Astrocyte of the spinal cord (primary cell): ENCODE measurements around the gene AHNAK.

Experiments used
- DNase-seq: peaks from one replicate; pipeline ENCODE4 v3.0.0; 2011; ENCODE audit warnings: low read depth, low spot score
- H3K4me3 ChIP-seq: 2 replicates; pipeline ENCODE4 v1.5.1; 2011; ENCODE audit warnings: low read depth, mild to moderate bottlenecking, low read length, moderate library complexity
- CTCF ChIP-seq: IDR thresholded peaks from 2 replicates; pipeline ENCODE4 v1.5.1; 2012; ENCODE audit warnings: low read depth, mild to moderate bottlenecking, low read length, inconsistent platforms
- in situ Hi-C: cut with HindIII; loops from 2 replicates; pipeline ENCODE4 v1.10.0; 2017; ENCODE audit warnings: low sequenced_read_pairs

AHNAK gene

GRCh38 chr11:62542111-62542745 lies 4.4 kb downstream of the AHNAK start:
- no peak for DNase-seq
- no peak for TF ChIP-seq CTCF
- in situ Hi-C loops: no loop called here
- H3K4me3 ChIP-seq: peak overlapping the region; percentile 91

- in situ Hi-C loops: no loop called here
- H3K4me3 ChIP-seq: peak overlapping the region; percentile 6
- no peak for DNase-seq
- no peak for TF ChIP-seq CTCF
Observed at GRCh38 chr11:62540804-62541701, 5.6 kb downstream of the AHNAK start.

GRCh38 chr11:62539238-62539925 lies 7.2 kb downstream of the AHNAK start:
- H3K4me3 ChIP-seq: no peak overlapping the region
- DNase-seq: peak; percentile 94
- in situ Hi-C loops: no loop called here
- no peak for TF ChIP-seq CTCF

GRCh38 chr11:62538470-62539237 lies 8.0 kb downstream of the AHNAK start:
- H3K4me3 ChIP-seq: no peak overlapping the region
- in situ Hi-C loops: no loop called here
- DNase-seq: no peak
- no peak for TF ChIP-seq CTCF

- in situ Hi-C loops: no loop called here
- DNase-seq: no peak
- no peak overlapping the region for H3K4me3 ChIP-seq
Observed at GRCh38 chr11:62536301-62536957, 10.2 kb downstream of the AHNAK start.

More at GRCh38 chr11:62536301-62536957, 10.2 kb downstream of the AHNAK start:
- no peak for TF ChIP-seq CTCF
